Stimulated activated CD4-positive, alpha-beta T cell treated with anti-CD3 and anti-CD28 coated beads, Interleukin-1b, Interleukin-23, amount 100 ng/mL, for 48 hours (primary cell): ENCODE data around the gene DPP3.

ENCODE experiments used
- DNase-seq: peaks from one replicate; pipeline ENCODE4 v3.0.0-alpha.2; 2020

Gene DPP3

GRCh38 chr11:66465373-66466224 lies 14.6 kb upstream of the DPP3 start:
- DNase-seq: no peak

- DNase-seq: peak; percentile 92
Observed at GRCh38 chr11:66466225-66467033, 13.8 kb upstream of the DPP3 start, which contains the start of gene PELI3. Gene PELI3 (plus strand): TSS chr11:66466905. CDS start chr11:66468129, 1,224 bp downstream.

- DNase-seq: peak; percentile 41
Observed at GRCh38 chr11:66467034-66467659, 13.1 kb upstream of the DPP3 start.

GRCh38 chr11:66467756-66468155 lies 12.5 kb upstream of the DPP3 start:
- no peak for DNase-seq

GRCh38 chr11:66468691-66469090 lies 11.5 kb upstream of the DPP3 start:
- no peak for DNase-seq

GRCh38 chr11:66469441-66469840 lies 10.8 kb upstream of the DPP3 start:
- no peak for DNase-seq

GRCh38 chr11:66470015-66470414 lies 10.2 kb upstream of the DPP3 start:
- no peak for DNase-seq

GRCh38 chr11:66471142-66471541 lies 9.1 kb upstream of the DPP3 start:
- DNase-seq: no peak

GRCh38 chr11:66472054-66472453 lies 8.2 kb upstream of the DPP3 start:
- DNase-seq: no peak

GRCh38 chr11:66473167-66473566 lies 7.1 kb upstream of the DPP3 start:
- DNase-seq: no peak

GRCh38 chr11:66473608-66474515 lies 6.4 kb upstream of the DPP3 start:
- DNase-seq: no peak

- no peak for DNase-seq
Observed at GRCh38 chr11:66475349-66476172, 4.7 kb upstream of the DPP3 start.

GRCh38 chr11:66476173-66476840 lies 3.9 kb upstream of the DPP3 start:
- no peak for DNase-seq

- no peak for DNase-seq
Observed at GRCh38 chr11:66476841-66477251, 3.4 kb upstream of the DPP3 start.

GRCh38 chr11:66477263-66478201 lies 2.7 kb upstream of the DPP3 start:
- DNase-seq: no peak

- no peak for DNase-seq
Observed at GRCh38 chr11:66478729-66479393, 1.4 kb upstream of the DPP3 start.

- DNase-seq: no peak
Observed at GRCh38 chr11:66479394-66480116, 679 bp upstream of the DPP3 start.

GRCh38 chr11:66484806-66485380 lies 4.7 kb downstream of the DPP3 start:
- no peak for DNase-seq
